GM12878 (cell line): ENCODE data around the gene SMIM5. TPM values are rescaled to one million over a fixed set of nuclear protein-coding genes. Genes with fewer than 3 reads are reported as not detected.

Experiments
- ATAC-seq: fragments of 200-7000 bp; cut with Tn5 transposase; 3 replicates; pipeline ENCODE4 v1.9.1; 2020; ENCODE audit warnings: mild to moderate bottlenecking, moderate library complexity
- BruUV-seq: library from RNA; stranded (reverse); fragments of 400-500 nt; replicated peaks from 2 replicates; lab custom pipeline; 2021; lab: Mats Ljungman, UMichigan
- CTCF ChIA-PET: fragments of 300-600 bp; sonication (Branson Sonifier 250); formaldehyde crosslinking; extraction: SDS; loops from one replicate; lab custom pipeline; 2021; ENCODE audit warnings: inconsistent platforms; lab: Yijun Ruan, JAX
- POLR2A ChIA-PET: fragments of 350-600 bp; formaldehyde crosslinking; extraction: SDS; loops from one replicate; lab custom pipeline; 2021; ENCODE audit warnings: inconsistent platforms; lab: Charles Lee
- RAD21 ChIA-PET: fragments of 300-600 bp; sonication (Branson Sonifier 250); formaldehyde crosslinking; loops from one replicate; lab custom pipeline; 2023; ENCODE audit warnings: antibody characterized with exemption; ENCODE audit not compliant: unreplicated experiment; lab: Charles Lee
- SMC1A ChIA-PET: fragments of 300-600 bp; sonication (Branson Sonifier 250); formaldehyde crosslinking; loops from one replicate; lab custom pipeline; 2023; ENCODE audit not compliant: unreplicated experiment, uncharacterized antibody; lab: Charles Lee
- DNase-seq: peaks from one replicate; pipeline ENCODE4 v3.0.0-alpha.2; 2011; ENCODE audit warnings: low read depth, low spot score
- FAIRE-seq: peaks from 3 replicates; lab custom pipeline; 2011; peaks lifted over from hg19 to GRCh38; lab: Jason Lieb, UNC
- H2AFZ ChIP-seq: 2 replicates; pipeline ENCODE4 v1.6.0; 2011; ENCODE audit warnings: low read depth, low read length, control low read depth; ENCODE audit not compliant: control insufficient read depth
- H3K27ac ChIP-seq: 2 replicates; pipeline ENCODE4 v1.5.1; 2011; ENCODE audit warnings: control low read depth; ENCODE audit not compliant: control insufficient read depth, insufficient read depth
- H3K27me3 ChIP-seq, 2 experiments: replicated peaks in 1 of 2; 2 replicates each; pipeline versions ENCODE4 v1.6.0 to v1.6.1; 2011; ENCODE audit warnings: low read length in 1 of 2; ENCODE audit not compliant: control insufficient read depth in 2 of 2, insufficient read depth in 2 of 2
- H3K36me3 ChIP-seq, 2 experiments: 2 replicates each; pipeline ENCODE4 v1.5.1; 2011; ENCODE audit warnings: low read length in 1 of 2; ENCODE audit not compliant: control insufficient read depth in 2 of 2, insufficient read depth in 2 of 2
- H3K4me1 ChIP-seq: 2 replicates; pipeline ENCODE4 v1.6.1; 2011; ENCODE audit warnings: mild to moderate bottlenecking, low read length, moderate library complexity, mixed read lengths; ENCODE audit not compliant: control insufficient read depth, insufficient read depth
- H3K4me2 ChIP-seq: 2 replicates; pipeline ENCODE4 v1.6.0; 2011; ENCODE audit warnings: control low read depth; ENCODE audit not compliant: control insufficient read depth, insufficient read depth
- H3K4me3 ChIP-seq: fragments of 200-600 bp; sonication (generic); 2 replicates; pipeline ENCODE4 v1.5.1; 2016
- H3K79me2 ChIP-seq: 2 replicates; pipeline ENCODE4 v1.6.0; 2011; ENCODE audit warnings: low read length; ENCODE audit not compliant: control insufficient read depth, insufficient read depth
- H3K9ac ChIP-seq: 2 replicates; pipeline ENCODE4 v1.8.0; 2011; ENCODE audit warnings: low read length, control low read depth, mixed read lengths; ENCODE audit not compliant: control insufficient read depth, insufficient read depth
- H3K9me3 ChIP-seq: replicated peaks from 3 replicates; pipeline ENCODE4 v1.5.1; 2011; ENCODE audit warnings: mild to moderate bottlenecking, low read length; ENCODE audit not compliant: control insufficient read depth, insufficient read depth
- H4K20me1 ChIP-seq: 2 replicates; pipeline ENCODE4 v1.6.0; 2011; ENCODE audit not compliant: control insufficient read depth, insufficient read depth
- ASH2L ChIP-seq: fragments of 300-600, 200-600 bp; sonication (generic); IDR thresholded peaks from 2 replicates; pipeline ENCODE4 v1.6.1; 2017; ENCODE audit warnings: low read depth, mild to moderate bottlenecking, borderline replicate concordance
- ATF7 ChIP-seq: fragments of 450-650 bp; IDR thresholded peaks from 2 replicates; pipeline ENCODE4 v1.6.1; 2016; ENCODE audit warnings: low read depth, mild to moderate bottlenecking
- CHD2 ChIP-seq: IDR thresholded peaks from 2 replicates; pipeline ENCODE4 v1.6.1; 2011; ENCODE audit warnings: low read depth, low read length, improper control_type of control experiment, borderline replicate concordance
- DPF2 ChIP-seq: fragments of 450-650 bp; IDR thresholded peaks from 2 replicates; pipeline ENCODE4 v1.6.1; 2017; ENCODE audit warnings: mild to moderate bottlenecking
- EED ChIP-seq: sonication (generic); IDR thresholded peaks from 2 replicates; pipeline ENCODE4 v1.6.1; 2016; ENCODE audit warnings: antibody characterized with exemption, low read depth
- ELK1 ChIP-seq: IDR thresholded peaks from 2 replicates; pipeline ENCODE4 v1.6.1; 2012; ENCODE audit warnings: low read depth, low read length, improper control_type of control experiment
- EP300 ChIP-seq, 2 experiments: fragments of 150-350 bp in 1 of 2; IDR thresholded peaks; 2 replicates each; pipeline ENCODE4 v1.6.1; 2011 to 2012; ENCODE audit warnings: low read depth in 2 of 2, low read length in 2 of 2, borderline replicate concordance in 1 of 2, improper control_type of control experiment in 1 of 2, inconsistent platforms in 1 of 2; ENCODE audit not compliant: control insufficient read depth in 1 of 2
- ESRRA ChIP-seq: IDR thresholded peaks from 2 replicates; pipeline ENCODE4 v1.6.1; 2012; ENCODE audit warnings: mild to moderate bottlenecking, low read length, improper control_type of control experiment
- MAX ChIP-seq: IDR thresholded peaks from 2 replicates; pipeline ENCODE4 v1.6.1; 2012; ENCODE audit warnings: low read depth, low read length, improper control_type of control experiment
- MEF2A ChIP-seq: IDR thresholded peaks from 2 replicates; pipeline ENCODE4 v1.6.1; 2011; ENCODE audit warnings: low read depth, mild to moderate bottlenecking, low read length, moderate library complexity; ENCODE audit not compliant: insufficient read depth
- NBN ChIP-seq: fragments of 450-650 bp; IDR thresholded peaks from 2 replicates; pipeline ENCODE4 v1.6.1; 2016
- PAX8 ChIP-seq: fragments of 450-650 bp; IDR thresholded peaks from 2 replicates; pipeline ENCODE4 v1.6.1; 2017; ENCODE audit warnings: mild to moderate bottlenecking, moderate library complexity
- POLR2AphosphoS2 ChIP-seq: IDR thresholded peaks from 2 replicates; pipeline ENCODE4 v1.6.1; 2011; ENCODE audit warnings: low read depth, mild to moderate bottlenecking, low read length, improper control_type of control experiment, moderate library complexity
- SMAD5 ChIP-seq: IDR thresholded peaks from 2 replicates; pipeline ENCODE4 v1.6.1; 2016; ENCODE audit warnings: antibody characterized with exemption, low read depth
- SPI1 ChIP-seq: IDR thresholded peaks from 2 replicates; pipeline ENCODE4 v1.6.1; 2011; ENCODE audit warnings: low read depth, mild to moderate bottlenecking, low read length, moderate library complexity, borderline replicate concordance; ENCODE audit not compliant: insufficient read depth
- TCF12 ChIP-seq: IDR thresholded peaks from 2 replicates; pipeline ENCODE4 v1.6.1; 2011; ENCODE audit warnings: low read depth, mild to moderate bottlenecking, low read length
- TCF3 ChIP-seq: IDR thresholded peaks from 2 replicates; pipeline ENCODE4 v1.6.1; 2012; ENCODE audit warnings: low read depth, mild to moderate bottlenecking, low read length, borderline replicate concordance; ENCODE audit not compliant: insufficient read depth
- ZSCAN29 ChIP-seq: fragments of 450-650 bp; IDR thresholded peaks from 2 replicates; pipeline ENCODE4 v1.6.1; 2017; ENCODE audit warnings: mild to moderate bottlenecking, moderate library complexity
- WGBS: methylation state at CpG from one replicate; pipeline ENCODE4 v1.1.6; 2016; ENCODE audit warnings: low lambda C conversion rate; ENCODE audit not compliant: insufficient replicate concordance, insufficient coverage; ENCODE audit errors: missing lambda C conversion rate; 5-methylcytosine and 5-hydroxymethylcytosine counted together
- in situ Hi-C: fragments of 300-500 bp; cut with MboI; formaldehyde crosslinking; loops from 9 replicates; pipeline ENCODE4 v1.14.3; 2018; ENCODE audit warnings: mixed read lengths
- intact Hi-C: fragments of 100-400 bp; cut with micrococcal nuclease; formaldehyde crosslinking; loops from one replicate; pipeline ENCODE4 v1.14.2; 2022; ENCODE audit not compliant: unreplicated experiment
- polyA plus RNA-seq, 11 experiments: library from polyadenylated mRNA; depleted of rRNA in 4 of 11; unstranded in 6 of 11; stranded (reverse) in 5 of 11; fragments of >200 nt; fragmentation: Nextera tagmentation in 4 of 11; fragmentation: Illumina TruSeq in 1 of 11; extraction: Ambion mirVana in 4 of 11; extraction: Trizol in 1 of 11; gene quantifications; 1 replicate in 1 of 11; 2 replicates in 10 of 11; pipeline versions ENCODE4 v1.2.1 to v1.2.3, GENCODE V29; 2011 to 2016; ENCODE audit warnings: inconsistent platforms in 2 of 11, missing spikeins in 2 of 11, low read depth in 1 of 11
- total RNA-seq, 4 experiments: library from RNA; depleted of rRNA in 3 of 4; stranded (reverse); fragments of >200 nt in 3 of 4; fragmentation: Illumina TruSeq in 1 of 4; extraction: Trizol in 1 of 4; gene quantifications; 2 replicates each; pipeline versions ENCODE4 v1.2.1 to v1.2.3, GENCODE V29; 2013 to 2021

The SMIM5 gene
- total and polyA plus RNA-seq, 10 of the 15 experiments (the other 5 are each of a cell fraction or from before 2014, with no cell fraction given): 0.08 to 0.11 TPM; not detected in 8

- TF ChIP-seq EED (no peak), ELK1 (no peak), MAX (no peak), EP300 (IDR thresholded peaks at IDR 0.05; ENCODE audit: borderline replicate concordance in 1 of 2, control insufficient read depth in 1 of 2, low read depth in 2 of 2, low read length in 2 of 2) (no peak), TCF3 (no peak), DPF2 (no peak)
These were observed 9.8 kb upstream of the SMIM5 start (continued) for GRCh38 chr17:75623386-75623785.

- TF ChIP-seq ESRRA (no peak), MEF2A (no peak), DPF2 (no peak), ATF7 (no peak), POLR2AphosphoS2 (no peak), PAX8 (no peak), SMAD5 (no peak), ZSCAN29 (no peak), NBN (no peak), SPI1 (no peak), EP300 (IDR thresholded peaks at IDR 0.05; ENCODE audit: borderline replicate concordance in 1 of 2, control insufficient read depth in 1 of 2, low read depth in 2 of 2, low read length in 2 of 2) (no peak), TCF12 (no peak), CHD2 (no peak), ASH2L (no peak)
- Histone ChIP-seq H2AFZ (no peak overlapping the region), H3K4me1 (no peaks in the 10 kb centered on the region), H3K36me3 (no peaks in the 10 kb centered on the region), H3K9me3 (no peaks in the 10 kb centered on the region), H3K9ac (no peak overlapping the region), H3K79me2 (no peaks in the 10 kb centered on the region), H3K4me2 (no peak overlapping the region), H3K4me3 (no peak overlapping the region), H3K27ac (no peak overlapping the region), H4K20me1 (no peaks in the 10 kb centered on the region), H3K27me3 (no peaks in the 10 kb centered on the region)
- intact Hi-C loops (no loop called here), in situ Hi-C loops (no loop called here)
- ATAC-seq (no peak), FAIRE-seq (no peak), DNase-seq (no peak)
- CTCF ChIA-PET: interaction anchor here (1.2 to 2.5 kb wide), 5 partner anchors 10 to 130 kb away, joined by 3 to 11 read pairs (median 5); partner anchors contain the start of gene SMIM5
- POLR2A ChIA-PET: no interaction called here
- SMC1A ChIA-PET: interaction anchor here (1.1 kb wide), 1 partner anchor 124 kb away, joined by 3 read pairs; no protein-coding TSS in a partner anchor
- BruUV-seq: no TSS peak
- 78% methylated on average over 11 of the region's 12 CpGs for WGBS
- RAD21 ChIA-PET: interaction anchor here (0.7 kb wide), 1 partner anchor 124 kb away, joined by 3 read pairs; no protein-coding TSS in a partner anchor
These were observed 9.2 kb upstream of the SMIM5 start for GRCh38 chr17:75624021-75624420.
